K562 (cell line): ENCODE data around the gene HOXA2. TPM values are rescaled to one million over a fixed set of nuclear protein-coding genes. Genes with fewer than 3 reads are reported as not detected.

Experiments used
- ATAC-seq: fragments of 200-7000 bp; cut with Tn5 transposase; 3 replicates; pipeline ENCODE4 v1.9.1; 2020; ENCODE audit warnings: moderate library complexity
- BruUV-seq: library from RNA; stranded (reverse); fragments of 400-500 nt; replicated peaks from 2 replicates; lab custom pipeline; 2021; lab: Mats Ljungman, UMichigan
- CTCF ChIA-PET: fragments of 300-600 bp; formaldehyde crosslinking; extraction: SDS; loops from one replicate; lab custom pipeline; 2021; ENCODE audit warnings: low intra/inter-chr PET ratio; lab: Yijun Ruan, JAX
- POLR2A ChIA-PET: fragments of 300-600, 350-650 bp; sonication (Branson Sonifier 250); formaldehyde crosslinking; extraction: SDS; loops from one replicate; lab custom pipeline; 2021; ENCODE audit warnings: antibody characterized with exemption, inconsistent platforms; lab: Yijun Ruan, JAX
- DNase-seq, 4 experiments: peaks; one replicate each; pipeline versions ENCODE4 v3.0.0 to v3.0.0-alpha.2; 2011 to 2018; ENCODE audit warnings: low spot score in 3 of 4, mixed read lengths in 3 of 4; ENCODE audit errors: extremely low read depth in 1 of 4
- FAIRE-seq: peaks from 2 replicates; lab custom pipeline; 2011; peaks lifted over from hg19 to GRCh38; lab: Jason Lieb, UNC
- H2AFZ ChIP-seq: 2 replicates; pipeline ENCODE4 v1.6.0; 2011; ENCODE audit warnings: low read depth, low read length, control low read depth, inconsistent platforms
- H3K27ac ChIP-seq: fragments of 200-600 bp; 3 replicates; pipeline ENCODE4 v1.8.0; 2011; ENCODE audit warnings: low read depth, mild to moderate bottlenecking, control low read depth, inconsistent platforms, low read length, moderate library complexity, mixed read lengths; ENCODE audit errors: extremely low read depth
- H3K27me3 ChIP-seq, 2 experiments: fragments of 300-600 bp in 1 of 2; 2 replicates in 1 of 2; 3 replicates in 1 of 2; pipeline versions ENCODE4 v1.6.0 to v1.8.0; 2011; ENCODE audit warnings: inconsistent platforms in 2 of 2, low read length in 2 of 2, mild to moderate bottlenecking in 1 of 2, mixed read lengths in 1 of 2, moderate library complexity in 1 of 2; ENCODE audit not compliant: control insufficient read depth in 2 of 2, insufficient read depth in 2 of 2
- H3K36me3 ChIP-seq: fragments of 300-600 bp; 3 replicates; pipeline ENCODE4 v1.8.0; 2011; ENCODE audit warnings: mild to moderate bottlenecking, low read length, inconsistent platforms; ENCODE audit not compliant: control insufficient read depth, insufficient read depth
- H3K4me1 ChIP-seq, 2 experiments: fragments of 200-600 bp in 1 of 2; replicated peaks in 1 of 2; 2 replicates in 1 of 2; 3 replicates in 1 of 2; pipeline versions ENCODE4 v1.5.1 to v1.8.0; 2011; ENCODE audit warnings: inconsistent platforms in 2 of 2, low read length in 2 of 2, mild to moderate bottlenecking in 1 of 2, mixed read lengths in 1 of 2, moderate library complexity in 1 of 2; ENCODE audit not compliant: control insufficient read depth in 2 of 2, insufficient read depth in 2 of 2
- H3K4me2 ChIP-seq: 2 replicates; pipeline ENCODE4 v1.6.1; 2011; ENCODE audit warnings: low read length, control low read depth, inconsistent platforms, mixed read lengths; ENCODE audit not compliant: insufficient read depth
- H3K4me3 ChIP-seq: fragments of 200-600 bp; sonication (generic), shearing (Covaris generic); 2 replicates; pipeline ENCODE4 v1.5.1; 2016; ENCODE audit warnings: control low read depth, inconsistent platforms
- H3K79me2 ChIP-seq: fragments of 200-600 bp; 3 replicates; pipeline ENCODE4 v1.8.0; 2011; ENCODE audit warnings: low read length, inconsistent platforms; ENCODE audit not compliant: control insufficient read depth, insufficient read depth
- H3K9ac ChIP-seq, 2 experiments: 2 replicates each; pipeline versions ENCODE4 v1.6.0 to v1.6.1; 2011; ENCODE audit warnings: low read depth in 2 of 2, low read length in 2 of 2, control low read depth in 1 of 2, inconsistent platforms in 1 of 2, mild to moderate bottlenecking in 1 of 2, mixed read lengths in 1 of 2; ENCODE audit not compliant: insufficient read depth in 1 of 2
- H3K9me1 ChIP-seq: one replicate; pipeline ENCODE4 v1.6.0; 2011; ENCODE audit warnings: inconsistent platforms, mild to moderate bottlenecking, low read length, moderate library complexity; ENCODE audit not compliant: control insufficient read depth, insufficient read depth
- H3K9me3 ChIP-seq: replicated peaks from 2 replicates; pipeline ENCODE4 v1.5.1; 2011; ENCODE audit warnings: low read depth, low read length, inconsistent platforms; ENCODE audit not compliant: control insufficient read depth, insufficient read depth
- H4K20me1 ChIP-seq: replicated peaks from 2 replicates; pipeline ENCODE4 v1.6.1; 2011; ENCODE audit warnings: low read length, inconsistent platforms, mixed read lengths; ENCODE audit not compliant: control insufficient read depth, insufficient read depth
- CC2D1A ChIP-seq: fragments of 450-650 bp; IDR thresholded peaks from 2 replicates; pipeline ENCODE4 v1.6.1; 2017; ENCODE audit warnings: mild to moderate bottlenecking
- DLX4 ChIP-seq: fragments of 250-450 bp; sonication (Bioruptor Pico); IDR thresholded peaks from 2 replicates; pipeline ENCODE4 v1.6.1; 2021; ENCODE audit warnings: mild to moderate bottlenecking
- HMG20A ChIP-seq: fragments of 450-650 bp; formaldehyde crosslinking; conservative IDR thresholded peaks from 2 replicates; pipeline ENCODE4 v1.4.0; 2020; ENCODE audit warnings: mild to moderate bottlenecking, mixed read lengths
- HMG20B ChIP-seq: fragments of 250-450 bp; sonication (Bioruptor Pico); IDR thresholded peaks from 2 replicates; pipeline ENCODE4 v1.5.0; 2021; ENCODE audit warnings: mild to moderate bottlenecking
- JUND ChIP-seq, 2 experiments: IDR thresholded peaks; 2 replicates in 1 of 2; 3 replicates in 1 of 2; pipeline ENCODE4 v1.6.1; 2011; ENCODE audit warnings: borderline replicate concordance in 2 of 2, low read depth in 2 of 2, low read length in 2 of 2, improper control_type of control experiment in 1 of 2, missing biosample characterization in 1 of 2, missing genetic modification characterization in 1 of 2, missing genetic modification reagents in 1 of 2
- KLF10 ChIP-seq: fragments of 250-450 bp; sonication (Bioruptor Pico); IDR thresholded peaks from 2 replicates; pipeline ENCODE4 v1.6.1; 2021; ENCODE audit warnings: matching md5 sums
- PTTG1 ChIP-seq: fragments of 450-650 bp; IDR thresholded peaks from 2 replicates; pipeline ENCODE4 v1.6.1; 2016; ENCODE audit warnings: low read depth, mild to moderate bottlenecking, missing genetic modification characterization, missing compliant biosample characterization
- ZBTB7A ChIP-seq: IDR thresholded peaks from 2 replicates; pipeline ENCODE4 v1.6.1; 2011; ENCODE audit warnings: low read depth, mild to moderate bottlenecking, low read length, moderate library complexity, borderline replicate concordance; ENCODE audit not compliant: control insufficient read depth
- ZNF398 ChIP-seq: fragments of 250-450 bp; sonication (Bioruptor Pico); IDR thresholded peaks from 2 replicates; pipeline ENCODE4 v1.8.0; 2021; ENCODE audit warnings: moderate library complexity, mild to moderate bottlenecking, inconsistent platforms
- WGBS: fragments of 100-300 bp; shearing (Covaris generic); methylation state at CpG from one replicate; pipeline ENCODE4 v1.1.6; 2016; ENCODE audit warnings: low coverage, mixed read lengths; ENCODE audit not compliant: insufficient coverage; ENCODE audit errors: missing lambda C conversion rate; 5-methylcytosine and 5-hydroxymethylcytosine counted together
- in situ Hi-C: fragments of 300-500 bp; cut with MboI; formaldehyde crosslinking; loops from 4 replicates; pipeline ENCODE4 v1.15.0; 2018; ENCODE audit warnings: inconsistent platforms, mixed read lengths
- intact Hi-C: fragments of 100-400 bp; cut with micrococcal nuclease; formaldehyde crosslinking; loops from 2 replicates; pipeline ENCODE4 v1.14.2; 2022
- polyA plus RNA-seq, 8 experiments: library from polyadenylated mRNA; depleted of rRNA in 4 of 8; stranded (reverse) in 5 of 8; unstranded in 3 of 8; fragments of >200 nt; fragmentation: Nextera tagmentation in 2 of 8; fragmentation: Illumina TruSeq in 1 of 8; extraction: Ambion mirVana in 2 of 8; extraction: Trizol in 1 of 8; gene quantifications; 2 replicates each; pipeline versions ENCODE4 v1.2.1 to v1.2.3, GENCODE V29; 2011 to 2014; ENCODE audit warnings: inconsistent platforms in 1 of 8, missing spikeins in 1 of 8
- total RNA-seq, 7 experiments: library from RNA; depleted of rRNA in 6 of 7; stranded (reverse); fragments of >200 nt in 6 of 7; fragmentation: Illumina TruSeq in 2 of 7; extraction: Trizol in 2 of 7; gene quantifications; 2 replicates each; pipeline versions ENCODE4 v1.2.1 to v1.2.3, GENCODE V29; 2011 to 2021; ENCODE audit warnings: low replicate concordance in 1 of 7

Gene HOXA2
- total and polyA plus RNA-seq, 9 of the 15 experiments (the other 6 are each of a cell fraction or from before 2014, with no cell fraction given) = 0.04 TPM; not detected in 8

- no TSS peak for BruUV-seq
- H3K27me3 ChIP-seq = peaks cover 27 to 71% of the 10 kb centered on the region in 2 experiments
- intact Hi-C loops = no loop called here
- H3K36me3 ChIP-seq = no peaks in the 10 kb centered on the region
- no peak overlapping the region for H3K27ac ChIP-seq
- POLR2A ChIA-PET = interaction anchor here (0.6 to 0.8 kb wide), 2 partner anchors 10 to 1987 kb away, joined by 3 to 5 read pairs; no protein-coding TSS in a partner anchor
- ATAC-seq (no peak), FAIRE-seq (no peak), DNase-seq (no peak)
- H2AFZ ChIP-seq = no peak overlapping the region
- no peaks in the 10 kb centered on the region for H4K20me1 ChIP-seq
- no peak overlapping the region for H3K4me2 ChIP-seq
- no peaks in the 10 kb centered on the region for H3K79me2 ChIP-seq
- peaks cover 7 to 15% of the 10 kb centered on the region in 2 experiments; a peak in 3 of 5 replicates for H3K4me1 ChIP-seq
- H3K9me1 ChIP-seq = no peaks in the 10 kb centered on the region
- CTCF ChIA-PET = no interaction called here
- 4% methylated on average over 15 of the region's 15 CpGs for WGBS
- H3K4me3 ChIP-seq = no peak overlapping the region
- in situ Hi-C loops = loop anchor here (10.0 kb wide), 1 partner anchor 285 kb away; no protein-coding TSS in a partner anchor
- no peak overlapping the region for H3K9ac ChIP-seq
- no peaks in the 10 kb centered on the region for H3K9me3 ChIP-seq
- TF ChIP-seq HMG20B (no peak), ZNF398 (no peak), DLX4 (CRISPR knock-in tag) (no peak), CC2D1A (no peak), ZBTB7A (no peak), KLF10 (CRISPR knock-in tag) (no peak), HMG20A (CRISPR knock-in tag) (no peak), PTTG1 (tag) (no peak), JUND (IDR thresholded peaks at IDR 0.05; ENCODE audit: borderline replicate concordance, low read depth, low read length) (no peak), JUND (tag; IDR thresholded peaks at IDR 0.05; ENCODE audit: borderline replicate concordance, low read depth, low read length) (no peak)
Observed at GRCh38 chr7:27140126-27140857, 37.8 kb upstream of the HOXA2 start.
